HG03354 (cell line): ENCODE measurements around the gene SPI1.

Experiments
- ATAC-seq: cut with Tn5 transposase; IDR thresholded peaks from one replicate; pipeline ENCODE4 v1.9.1; 2021; ENCODE audit warnings: mild to moderate bottlenecking; ENCODE audit not compliant: unreplicated experiment, poor library complexity, severe bottlenecking

The SPI1 gene

GRCh38 chr11:47390422-47390760, 12.0 kb upstream of the SPI1 start:
- no peak for ATAC-seq

GRCh38 chr11:47389577-47390421, 11.5 kb upstream of the SPI1 start:
- no peak for ATAC-seq

- ATAC-seq, result no peak
These were observed 10.6 kb upstream of the SPI1 start for GRCh38 chr11:47388697-47389576.

DNA sequence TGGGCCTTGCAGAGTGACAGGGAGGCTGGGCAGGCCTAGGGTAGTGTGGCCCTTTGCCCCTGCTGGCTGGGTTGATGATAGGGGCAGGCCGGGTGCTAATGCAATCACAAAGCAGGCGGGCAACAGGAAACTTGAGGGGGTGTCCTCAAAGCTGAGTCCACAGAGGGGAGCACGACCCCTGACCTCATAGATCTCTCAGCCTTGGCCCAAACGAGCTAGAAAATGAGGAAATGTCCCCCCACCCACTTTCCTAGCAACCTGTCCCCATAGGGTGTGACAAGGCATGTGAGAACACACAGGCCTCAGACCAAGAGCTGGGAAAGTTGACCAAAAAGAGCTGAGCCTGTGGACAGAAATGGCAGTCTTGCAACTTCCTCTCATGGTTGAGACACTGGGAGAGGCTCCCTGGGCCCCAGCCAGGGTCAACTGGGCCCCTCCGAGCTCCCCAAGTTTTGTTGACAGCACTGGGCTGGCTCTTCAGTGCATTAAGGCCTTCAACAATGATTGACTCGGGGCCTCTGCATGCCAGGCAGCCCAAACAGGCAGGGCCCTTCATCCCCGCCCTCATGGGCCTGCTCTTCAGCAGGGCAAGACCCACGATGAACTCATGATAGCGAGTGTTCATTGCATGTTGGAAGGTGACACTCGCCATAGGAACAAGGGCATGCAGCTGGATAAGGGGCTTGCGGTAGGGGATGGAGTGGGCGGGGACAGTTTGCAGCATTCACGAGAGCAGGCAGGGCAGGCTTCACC, 9.8 kb upstream of the SPI1 start:
- no peak for ATAC-seq

DNA sequence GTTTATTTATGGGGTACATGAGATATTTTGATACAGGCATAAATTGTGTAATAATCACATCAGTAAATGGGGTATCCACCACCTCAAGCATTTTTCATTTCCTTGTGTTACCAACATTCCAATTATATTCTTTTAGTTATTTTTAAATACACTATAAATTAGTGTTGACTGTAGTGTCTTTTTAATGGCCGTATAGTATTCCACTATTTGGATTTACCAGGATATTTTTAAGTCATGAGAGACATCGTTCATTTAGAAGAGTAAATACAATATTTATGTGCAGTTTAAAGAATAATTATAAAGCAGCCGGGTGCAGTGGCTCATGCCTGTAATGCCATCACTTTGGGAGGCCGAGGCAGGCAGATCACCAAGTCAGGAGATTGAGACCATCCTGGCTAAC, 6.2 kb upstream of the SPI1 start:
- ATAC-seq, result no peak

- no peak for ATAC-seq
These were observed 4.7 kb upstream of the SPI1 start for GRCh38 chr11:47383071-47383470.

DNA sequence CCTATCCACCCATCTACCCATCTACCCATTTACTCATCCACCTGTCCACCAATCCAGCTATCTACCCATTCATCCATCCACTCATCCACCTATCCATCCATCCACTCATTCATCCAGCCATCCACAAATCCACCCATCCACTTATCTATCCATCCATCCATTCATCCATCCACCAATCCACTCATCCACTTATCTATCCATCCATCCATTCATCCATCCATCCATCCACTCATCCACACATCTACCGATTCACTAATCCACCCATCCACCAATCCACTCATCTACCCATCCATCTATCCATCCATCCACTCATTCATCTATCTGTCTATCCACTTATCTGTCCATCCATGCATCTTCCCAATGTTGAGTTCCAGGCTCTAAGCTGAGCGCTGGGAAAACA, 1.7 kb upstream of the SPI1 start:
- ATAC-seq, result no peak

GRCh38 chr11:47379317-47379716, 970 bp upstream of the SPI1 start:
- no peak for ATAC-seq

DNA sequence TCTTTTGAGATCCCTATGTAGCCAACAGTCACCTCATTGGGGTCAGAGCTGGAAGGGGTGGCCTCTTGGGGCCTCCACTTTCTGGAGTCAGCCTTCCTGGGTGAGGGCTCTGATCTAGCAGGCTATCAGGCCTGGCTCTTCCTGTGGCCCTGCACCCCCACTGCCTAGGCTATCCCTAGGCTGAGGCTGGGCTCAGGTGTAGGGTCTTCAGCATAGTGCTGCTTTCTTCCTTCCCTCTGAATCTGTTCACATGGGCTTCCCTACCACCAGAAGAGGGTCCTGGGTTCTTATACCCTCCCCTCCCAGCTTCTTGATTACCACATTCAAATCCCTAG, 456 bp upstream of the SPI1 start:
- peak; percentile 13 for ATAC-seq

DNA sequence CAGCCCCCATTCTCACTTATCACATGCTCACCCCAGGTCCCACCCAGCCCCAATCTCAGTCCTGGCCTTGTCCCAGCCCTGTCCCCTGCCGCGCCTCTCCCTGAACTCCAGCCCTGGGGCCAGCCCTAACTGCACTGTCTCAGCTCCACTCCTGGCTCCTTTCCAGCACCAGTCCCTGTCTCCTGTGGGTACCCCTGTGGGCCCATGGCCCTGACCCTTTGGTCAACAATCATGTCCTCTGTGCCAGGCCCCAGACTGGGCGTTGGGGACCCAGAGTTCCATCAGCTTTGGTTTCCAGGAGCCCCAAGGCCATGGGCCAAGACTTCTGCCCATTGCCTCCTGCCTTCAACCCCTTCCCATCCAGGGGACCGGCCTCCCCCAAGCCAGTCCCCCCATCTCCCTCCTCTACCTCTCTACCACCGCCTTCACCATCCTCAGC, 757 bp downstream of the SPI1 start:
- peak; percentile 18 for ATAC-seq

DNA sequence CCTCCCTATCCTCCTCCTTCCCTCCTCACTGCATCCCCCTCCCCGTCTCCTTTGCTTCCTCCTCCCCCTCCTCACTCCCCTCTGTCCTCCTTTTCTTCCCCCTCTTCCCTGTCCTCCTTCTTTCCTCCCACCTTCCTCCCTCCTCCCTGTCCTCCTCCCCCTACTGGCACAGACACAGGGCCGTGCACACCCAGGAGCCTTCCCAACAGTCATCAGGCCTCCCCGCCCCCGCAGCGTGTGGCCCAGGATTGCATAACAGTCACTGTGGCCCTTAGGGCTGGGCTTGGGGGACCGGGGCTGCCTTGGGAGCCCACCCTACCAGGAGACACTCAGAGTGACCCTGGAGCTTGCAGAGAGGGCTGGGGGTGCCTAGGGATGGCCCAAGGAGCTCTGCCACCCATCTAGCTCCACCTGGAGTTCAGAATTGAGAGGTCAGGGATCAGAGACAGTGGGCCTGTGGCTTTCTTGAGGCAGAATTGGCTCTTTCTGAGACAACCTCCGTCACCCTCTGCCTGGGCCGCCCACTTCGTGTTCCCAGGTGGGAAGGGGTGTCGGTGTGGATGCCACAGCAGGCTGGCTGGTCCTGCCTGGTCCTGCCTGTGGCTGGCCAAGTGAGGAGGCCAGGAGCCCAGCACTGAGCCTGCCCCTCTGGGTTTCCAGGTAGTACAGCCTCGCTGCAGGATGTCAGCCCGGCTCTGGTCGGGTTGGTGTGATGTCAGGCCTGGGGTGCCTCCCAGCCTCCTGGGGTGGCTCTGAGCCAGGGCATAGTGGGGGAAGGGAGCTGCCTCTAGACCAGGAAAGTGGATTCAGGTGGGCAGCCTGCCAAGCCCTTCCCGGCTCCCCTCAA, 1.6 kb downstream of the SPI1 start:
- peak; percentile 43 for ATAC-seq

GRCh38 chr11:47376107-47376524, 2.2 kb downstream of the SPI1 start:
- ATAC-seq, result no peak

DNA sequence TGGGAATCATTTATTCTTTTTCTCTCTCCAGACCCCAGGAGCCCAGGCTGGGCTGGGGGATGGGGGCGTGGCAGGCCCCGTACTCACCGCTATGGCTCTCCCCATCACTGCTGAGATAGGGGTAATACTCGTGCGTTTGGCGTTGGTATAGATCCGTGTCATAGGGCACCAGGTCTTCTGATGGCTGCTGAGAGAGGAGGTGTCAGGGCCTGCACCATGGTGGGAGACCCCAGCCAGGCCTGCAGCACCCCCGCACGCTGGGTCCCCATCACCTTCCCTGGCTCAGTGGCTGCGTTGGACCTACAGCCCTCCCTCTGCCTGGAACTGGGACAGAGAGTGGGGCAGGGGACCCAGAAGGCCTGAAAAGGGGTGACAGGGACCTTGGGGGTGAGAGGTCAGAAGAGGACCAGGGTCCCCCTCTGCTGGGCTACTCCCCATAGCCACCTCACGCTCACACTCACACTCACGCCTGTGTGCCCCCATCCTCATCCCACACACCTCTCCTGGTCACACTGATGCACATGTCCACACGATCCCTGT, 2.7 kb downstream of the SPI1 start:
- no peak for ATAC-seq

GRCh38 chr11:47375020-47375419, 3.3 kb downstream of the SPI1 start:
- ATAC-seq, result no peak

GRCh38 chr11:47374720-47375019, 3.7 kb downstream of the SPI1 start:
- ATAC-seq, result no peak

GRCh38 chr11:47373876-47374719, 4.2 kb downstream of the SPI1 start:
- ATAC-seq, result peak; percentile 40

DNA sequence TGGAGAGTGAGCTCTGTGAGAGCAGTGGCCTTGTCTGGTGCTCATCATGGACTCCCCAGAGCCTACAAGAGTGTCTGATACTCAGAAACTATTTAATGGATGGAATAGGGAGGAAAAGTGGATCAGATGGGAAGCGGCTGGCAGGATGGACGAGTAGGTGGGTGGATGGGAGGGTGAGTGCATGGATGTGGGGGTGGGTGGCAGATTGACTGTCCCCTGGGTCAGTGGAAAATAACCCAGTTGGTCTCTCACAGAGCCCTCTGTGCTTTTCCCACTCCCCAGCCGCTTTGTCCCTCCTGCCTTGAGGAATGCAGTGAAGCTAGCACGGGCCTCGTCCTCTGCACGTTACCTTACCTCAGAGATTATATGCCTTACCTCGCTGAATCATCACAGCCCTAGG, 5.9 kb downstream of the SPI1 start:
- no peak for ATAC-seq

DNA sequence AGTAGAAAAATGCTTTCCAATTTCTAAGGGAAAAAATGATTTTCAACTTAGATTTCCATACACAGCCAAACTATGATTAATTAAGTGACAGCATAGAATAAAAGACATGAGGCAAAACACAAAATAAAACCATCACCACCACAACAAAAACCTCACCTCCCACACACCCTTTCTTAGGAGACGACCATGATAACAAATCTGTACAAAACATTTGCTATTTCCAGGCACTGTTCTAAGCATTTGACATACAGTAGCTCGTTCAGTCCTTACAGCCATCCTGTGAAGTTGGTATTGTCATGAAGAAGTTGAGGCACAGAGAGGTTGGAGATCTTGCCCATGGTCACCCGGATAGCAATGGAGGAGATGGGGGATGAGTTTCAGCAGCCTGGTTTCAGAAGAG, 8.7 kb downstream of the SPI1 start:
- ATAC-seq, result no peak
